Measurements from ENCODE around the gene F7.

The F7 gene

DNA sequence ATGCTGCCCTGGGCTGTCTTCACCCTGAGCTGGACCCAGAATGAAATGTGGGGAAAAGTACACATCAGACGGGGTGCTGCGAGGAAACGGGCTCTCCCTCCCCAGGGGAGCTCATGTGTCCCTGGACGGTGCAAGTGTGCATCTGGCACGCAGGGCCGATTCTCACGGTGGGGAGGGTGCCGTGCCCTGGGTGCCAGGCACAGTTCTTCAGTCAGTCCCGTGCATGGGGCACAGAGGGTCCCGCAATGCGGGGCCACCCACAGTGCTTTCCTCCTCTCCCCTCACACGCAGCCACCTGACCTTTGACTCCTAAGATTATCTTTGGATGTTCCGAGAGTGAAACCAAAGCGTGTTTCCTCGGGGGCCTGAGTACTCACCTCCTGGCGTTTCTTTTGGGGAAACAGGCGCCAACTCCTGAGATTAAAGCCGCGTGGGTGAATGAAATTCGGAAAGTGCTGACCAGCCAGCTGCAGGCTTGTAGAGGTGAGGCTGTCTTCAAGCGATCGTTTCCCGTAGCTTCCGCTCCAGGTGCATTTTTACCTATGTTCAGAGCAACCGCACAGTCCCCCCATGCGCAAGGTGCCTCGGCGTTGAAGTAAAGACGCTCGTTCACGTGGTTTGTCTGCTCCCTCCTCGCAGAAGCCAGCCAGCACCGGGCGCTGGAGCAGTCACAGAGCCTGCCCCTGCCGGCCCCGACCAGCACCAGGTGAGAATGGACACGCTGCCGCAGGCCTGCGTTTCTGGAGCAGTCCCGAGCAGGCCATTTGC, 17.5 kb upstream of the F7 start:
- H3K36me3 ChIP-seq (ENCODE audit: control insufficient read depth, insufficient read depth, low read length) = no peaks in the 10 kb centered on the region
- H3K9me3 ChIP-seq (ENCODE audit: control insufficient read depth, low read length) = no peaks in the 10 kb centered on the region
- no peaks in the 10 kb centered on the region for H3K4me1 ChIP-seq (ENCODE audit: control insufficient read depth, insufficient read depth, low read length, poor library complexity, severe bottlenecking)
- no peak overlapping the region for H3K4me3 ChIP-seq (ENCODE audit: extremely low read depth, insufficient read depth, low read length, poor library complexity, severe bottlenecking)
- no peak overlapping the region for H3K27ac ChIP-seq (ENCODE audit: low read depth, low read length, severe bottlenecking)
- 91 to 94% methylated on average over 39 to 40 of the region's 40 CpGs for WGBS, 2 experiments (ENCODE audit: insufficient coverage in 2 of 2)

DNA sequence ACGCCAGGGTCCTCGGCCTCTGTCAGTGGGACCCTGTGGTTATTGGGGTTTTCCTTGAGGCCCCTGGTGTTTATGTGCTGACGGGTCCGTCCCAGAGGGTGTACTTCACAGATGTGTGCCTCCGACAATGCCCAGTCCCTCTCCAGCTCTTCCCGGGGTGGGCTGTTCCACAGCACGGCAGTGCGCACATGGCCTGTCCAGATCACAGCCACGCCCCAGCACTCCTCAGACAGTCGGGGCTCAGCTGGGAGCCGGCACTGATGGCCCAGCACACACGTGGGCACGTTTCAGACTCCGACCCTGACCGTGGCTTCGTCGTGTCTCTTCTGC, 16.9 kb upstream of the F7 start:
- Histone ChIP-seq H3K4me3 (ENCODE audit: extremely low read depth, insufficient read depth, low read length, poor library complexity, severe bottlenecking) (no peak overlapping the region), H3K36me3 (ENCODE audit: control insufficient read depth, insufficient read depth, low read length) (no peaks in the 10 kb centered on the region), H3K27ac (ENCODE audit: low read depth, low read length, severe bottlenecking) (no peak overlapping the region), H3K9me3 (ENCODE audit: control insufficient read depth, low read length) (no peaks in the 10 kb centered on the region), H3K4me1 (ENCODE audit: control insufficient read depth, insufficient read depth, low read length, poor library complexity, severe bottlenecking) (no peaks in the 10 kb centered on the region)
- 91 to 94% methylated on average over 13 to 17 of the region's 17 CpGs for WGBS, 2 experiments (ENCODE audit: insufficient coverage in 2 of 2)

DNA sequence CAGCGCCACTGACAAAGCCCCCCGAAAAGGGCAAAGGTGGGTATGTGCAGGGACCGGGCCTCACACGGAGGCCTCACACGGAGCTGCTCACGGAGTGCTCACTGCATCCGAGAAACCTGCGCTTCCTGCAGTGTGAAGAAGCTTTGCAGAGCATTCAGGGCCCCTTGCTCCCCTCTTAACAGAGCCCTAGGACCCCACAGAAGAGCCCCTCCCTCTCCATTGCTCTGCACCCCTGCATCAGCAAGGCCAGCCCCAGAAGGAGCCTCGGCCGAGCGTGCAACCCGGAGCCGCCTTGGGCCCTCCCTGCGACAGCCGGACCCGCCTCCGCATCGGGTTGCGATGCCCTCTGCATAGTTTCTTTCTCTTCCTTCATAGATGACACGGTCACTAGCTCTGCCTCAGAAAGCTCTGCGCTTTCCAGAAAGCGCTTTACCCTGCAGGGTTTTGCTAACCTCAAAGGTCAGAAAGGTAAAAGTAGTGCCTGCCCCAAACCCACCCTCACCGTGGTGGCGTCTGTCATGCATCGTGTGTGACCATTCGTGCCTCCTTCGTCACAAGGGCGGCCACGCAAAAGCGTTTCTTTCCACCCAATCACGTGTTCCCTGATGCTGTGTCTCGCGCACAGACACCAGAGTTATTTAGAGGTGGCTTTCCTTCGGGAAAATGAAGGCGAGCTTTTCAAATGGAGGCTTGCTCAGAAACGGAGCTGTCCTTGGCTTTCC, 15.7 kb upstream of the F7 start:
- H3K9me3 ChIP-seq (ENCODE audit: control insufficient read depth, low read length) = no peaks in the 10 kb centered on the region
- no peak overlapping the region for H3K4me3 ChIP-seq (ENCODE audit: extremely low read depth, insufficient read depth, low read length, poor library complexity, severe bottlenecking)
- no peaks in the 10 kb centered on the region for H3K4me1 ChIP-seq (ENCODE audit: control insufficient read depth, insufficient read depth, low read length, poor library complexity, severe bottlenecking)
- no peaks in the 10 kb centered on the region for H3K36me3 ChIP-seq (ENCODE audit: control insufficient read depth, insufficient read depth, low read length)
- no peak overlapping the region for H3K27ac ChIP-seq (ENCODE audit: low read depth, low read length, severe bottlenecking)
- 86 to 87% methylated on average over 33 to 36 of the region's 36 CpGs for WGBS, 2 experiments (ENCODE audit: insufficient coverage in 2 of 2)

DNA sequence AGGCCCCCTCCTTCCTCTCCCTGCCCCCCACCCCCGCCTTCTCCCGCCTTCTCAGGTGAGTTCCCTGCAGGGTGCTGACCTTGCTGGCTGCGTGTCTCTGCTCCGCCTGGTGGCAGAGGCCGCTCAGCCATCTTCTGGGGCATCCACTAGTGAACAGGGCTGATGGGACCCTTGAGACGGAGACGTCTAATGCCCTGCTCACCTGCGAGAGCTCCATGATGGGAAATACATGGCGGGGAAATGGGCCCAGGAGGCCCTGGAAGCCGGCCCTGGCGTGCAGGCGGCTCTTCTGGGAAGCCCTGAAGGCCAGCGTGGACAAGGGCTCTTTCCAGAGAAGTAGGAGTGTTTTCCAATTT, 15.2 kb upstream of the F7 start:
- Histone ChIP-seq H3K36me3 (ENCODE audit: control insufficient read depth, insufficient read depth, low read length) (no peaks in the 10 kb centered on the region), H3K9me3 (ENCODE audit: control insufficient read depth, low read length) (no peaks in the 10 kb centered on the region), H3K4me3 (ENCODE audit: extremely low read depth, insufficient read depth, low read length, poor library complexity, severe bottlenecking) (no peak overlapping the region), H3K27ac (ENCODE audit: low read depth, low read length, severe bottlenecking) (no peak overlapping the region), H3K4me1 (ENCODE audit: control insufficient read depth, insufficient read depth, low read length, poor library complexity, severe bottlenecking) (no peaks in the 10 kb centered on the region)
- WGBS, 2 experiments (ENCODE audit: insufficient coverage in 2 of 2) = 86 to 90% methylated on average over 7 to 9 of the region's 13 CpGs

DNA sequence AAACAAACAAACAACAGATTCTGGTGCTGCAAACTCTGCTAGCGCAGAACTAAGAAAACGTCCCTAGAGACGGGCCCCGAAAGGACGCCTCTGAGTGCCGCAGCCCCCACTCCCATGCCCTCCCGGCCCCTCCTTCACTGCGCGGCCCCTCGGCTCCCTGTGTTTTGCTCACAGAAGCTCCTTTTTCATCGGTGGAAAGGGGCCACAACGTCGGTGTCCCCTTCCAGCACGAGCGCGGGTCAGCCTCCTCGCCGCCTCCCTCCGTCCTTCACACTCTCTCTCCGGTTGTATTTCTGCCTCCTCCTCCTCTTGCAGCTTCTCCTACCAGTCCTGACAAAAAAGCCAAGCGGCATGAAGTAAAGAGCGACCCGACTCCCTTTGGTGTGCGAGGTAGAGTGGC, 14.8 kb upstream of the F7 start:
- Histone ChIP-seq H3K4me1 (ENCODE audit: control insufficient read depth, insufficient read depth, low read length, poor library complexity, severe bottlenecking) (no peaks in the 10 kb centered on the region), H3K9me3 (ENCODE audit: control insufficient read depth, low read length) (no peaks in the 10 kb centered on the region), H3K27ac (ENCODE audit: low read depth, low read length, severe bottlenecking) (no peak overlapping the region), H3K36me3 (ENCODE audit: control insufficient read depth, insufficient read depth, low read length) (no peaks in the 10 kb centered on the region), H3K4me3 (ENCODE audit: extremely low read depth, insufficient read depth, low read length, poor library complexity, severe bottlenecking) (no peak overlapping the region)
- 92 to 96% methylated on average over 23 to 24 of the region's 24 CpGs for WGBS, 2 experiments (ENCODE audit: insufficient coverage in 2 of 2)

DNA sequence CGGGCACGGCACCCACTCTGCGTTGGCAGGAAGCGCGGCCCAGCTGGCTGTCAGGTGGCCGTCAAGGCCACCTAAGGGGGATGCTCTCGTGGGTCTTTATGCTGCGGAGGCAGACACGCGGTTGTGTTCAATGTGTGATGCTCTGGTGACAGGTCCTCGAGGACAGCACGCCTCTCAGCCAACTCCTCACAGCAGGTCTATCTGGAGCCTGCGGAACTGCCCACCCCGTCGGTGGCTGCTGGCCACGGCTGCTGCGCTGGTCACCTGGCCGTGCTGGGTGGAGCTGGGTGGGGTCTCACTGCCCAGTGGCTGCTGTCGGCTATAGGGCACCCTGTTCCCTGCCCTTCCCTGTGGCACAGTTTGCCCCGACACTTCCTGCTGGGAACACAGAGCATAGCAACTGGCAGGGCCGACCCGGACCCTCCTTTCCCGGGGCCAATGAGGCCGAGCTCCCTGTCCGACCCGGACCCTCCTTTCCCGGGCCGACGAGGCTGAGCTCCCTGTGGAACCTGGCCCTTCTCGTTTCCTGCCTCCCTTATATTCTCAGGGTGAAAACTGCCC, 14.3 kb upstream of the F7 start:
- 93 to 95% methylated on average over 29 to 30 of the region's 30 CpGs for WGBS, 2 experiments (ENCODE audit: insufficient coverage in 2 of 2)
- Histone ChIP-seq H3K27ac (ENCODE audit: low read depth, low read length, severe bottlenecking) (no peak overlapping the region), H3K4me1 (ENCODE audit: control insufficient read depth, insufficient read depth, low read length, poor library complexity, severe bottlenecking) (no peaks in the 10 kb centered on the region), H3K9me3 (ENCODE audit: control insufficient read depth, low read length) (no peaks in the 10 kb centered on the region), H3K36me3 (ENCODE audit: control insufficient read depth, insufficient read depth, low read length) (no peaks in the 10 kb centered on the region), H3K4me3 (ENCODE audit: extremely low read depth, insufficient read depth, low read length, poor library complexity, severe bottlenecking) (no peak overlapping the region)

DNA sequence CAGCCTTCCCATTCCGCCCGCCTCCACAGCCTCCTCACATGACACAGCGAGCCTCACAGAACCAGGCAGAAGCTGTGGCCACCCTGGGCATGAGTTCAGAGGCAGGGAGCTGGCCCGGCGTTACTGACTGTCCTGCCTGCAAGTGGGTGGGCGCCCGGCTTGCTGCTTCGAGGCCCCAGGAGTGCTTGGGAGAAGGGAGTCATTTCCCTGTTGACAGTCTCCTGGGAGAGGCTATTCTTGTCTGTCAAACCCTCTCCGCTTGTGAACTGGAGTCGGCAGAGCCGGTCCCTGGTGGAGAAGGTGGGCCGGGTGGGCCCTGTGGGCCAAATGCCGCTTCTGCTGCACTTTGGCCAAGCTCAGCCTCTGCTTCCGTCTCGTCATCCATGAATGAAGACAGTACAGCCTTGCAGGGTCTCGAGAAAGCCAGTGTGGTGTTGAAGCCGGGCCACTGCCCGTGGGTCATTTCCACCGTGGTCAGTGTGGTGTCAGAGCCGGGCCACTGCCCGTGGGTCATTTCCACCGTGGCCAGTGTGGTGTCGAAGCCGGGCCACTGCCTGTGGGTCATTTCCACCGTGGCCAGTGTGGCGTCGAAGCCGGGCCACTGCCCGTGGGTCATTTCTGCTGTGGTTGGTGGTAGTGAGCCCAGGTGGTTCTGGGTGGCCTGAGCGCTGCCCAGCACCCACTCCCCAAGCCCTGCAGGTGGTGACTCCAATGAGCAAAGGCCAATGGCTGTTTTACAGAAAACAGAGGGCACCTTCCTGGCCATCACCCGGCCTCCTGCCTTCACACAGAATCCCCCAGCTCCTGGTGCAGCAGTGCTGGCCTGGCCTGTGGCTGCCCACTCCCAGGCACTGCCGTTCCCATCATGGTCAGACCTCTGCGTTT, 13.5 kb upstream of the F7 start:
- 92 to 93% methylated on average over 25 to 32 of the region's 33 CpGs for WGBS, 2 experiments (ENCODE audit: insufficient coverage in 2 of 2)
- Histone ChIP-seq H3K4me1 (ENCODE audit: control insufficient read depth, insufficient read depth, low read length, poor library complexity, severe bottlenecking) (no peaks in the 10 kb centered on the region), H3K27ac (ENCODE audit: low read depth, low read length, severe bottlenecking) (no peak overlapping the region)

DNA sequence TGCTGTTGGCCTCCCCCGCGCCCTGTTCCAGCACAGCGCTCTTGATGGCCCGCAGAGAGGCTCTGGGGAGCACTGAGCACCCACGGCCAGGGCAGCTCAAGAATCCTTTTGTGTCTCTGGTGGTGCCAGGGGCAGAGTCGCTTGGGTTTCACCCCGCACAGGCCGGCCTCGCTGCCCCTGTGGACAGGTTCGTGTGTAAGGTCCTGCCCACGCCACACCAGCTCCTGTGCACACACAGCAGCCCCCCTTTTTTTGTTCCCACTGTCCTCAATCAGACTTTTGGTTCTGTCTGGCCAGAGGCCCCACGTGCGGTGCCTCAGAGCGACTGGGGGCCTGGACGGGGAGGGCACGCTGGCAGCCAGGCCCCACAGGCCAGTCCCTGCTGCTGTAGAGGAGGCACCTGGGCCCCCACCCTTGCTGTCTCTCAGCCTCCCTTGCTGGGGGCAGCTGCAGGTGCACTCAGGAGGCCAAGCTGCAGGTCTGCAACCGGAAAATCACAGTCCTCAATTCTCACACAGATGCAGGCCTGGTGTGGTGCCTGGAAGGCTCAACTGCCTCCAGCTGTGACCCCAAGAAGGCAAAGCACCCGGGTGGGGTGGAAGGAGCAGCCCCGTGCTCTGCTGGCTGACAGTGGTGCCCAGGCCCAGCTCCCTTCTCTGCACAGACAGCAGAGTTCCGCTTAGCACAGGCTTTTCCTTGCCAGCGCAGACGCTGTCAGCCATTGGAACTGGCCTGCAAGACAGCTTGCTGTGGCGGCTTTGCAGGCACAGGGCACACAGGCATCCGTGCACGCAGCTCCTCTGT, 12.6 kb upstream of the F7 start:
- no peak overlapping the region for H3K27ac ChIP-seq (ENCODE audit: low read depth, low read length, severe bottlenecking)
- H3K4me1 ChIP-seq (ENCODE audit: control insufficient read depth, insufficient read depth, low read length, poor library complexity, severe bottlenecking) = peaks cover 4% of the 10 kb centered on the region
- H3K4me3 ChIP-seq (ENCODE audit: extremely low read depth, insufficient read depth, low read length, poor library complexity, severe bottlenecking) = no peak overlapping the region
- WGBS, 2 experiments (ENCODE audit: insufficient coverage in 2 of 2) = 94 to 96% methylated on average over 16 to 23 of the region's 25 CpGs
- no peaks in the 10 kb centered on the region for H3K9me3 ChIP-seq (ENCODE audit: control insufficient read depth, low read length)
- H3K36me3 ChIP-seq (ENCODE audit: control insufficient read depth, insufficient read depth, low read length) = no peaks in the 10 kb centered on the region

More for the DNA sequence above, 13.5 kb upstream of the F7 start:
- H3K36me3 ChIP-seq (ENCODE audit: control insufficient read depth, insufficient read depth, low read length) = no peaks in the 10 kb centered on the region
- no peak overlapping the region for H3K4me3 ChIP-seq (ENCODE audit: extremely low read depth, insufficient read depth, low read length, poor library complexity, severe bottlenecking)
- no peaks in the 10 kb centered on the region for H3K9me3 ChIP-seq (ENCODE audit: control insufficient read depth, low read length)

DNA sequence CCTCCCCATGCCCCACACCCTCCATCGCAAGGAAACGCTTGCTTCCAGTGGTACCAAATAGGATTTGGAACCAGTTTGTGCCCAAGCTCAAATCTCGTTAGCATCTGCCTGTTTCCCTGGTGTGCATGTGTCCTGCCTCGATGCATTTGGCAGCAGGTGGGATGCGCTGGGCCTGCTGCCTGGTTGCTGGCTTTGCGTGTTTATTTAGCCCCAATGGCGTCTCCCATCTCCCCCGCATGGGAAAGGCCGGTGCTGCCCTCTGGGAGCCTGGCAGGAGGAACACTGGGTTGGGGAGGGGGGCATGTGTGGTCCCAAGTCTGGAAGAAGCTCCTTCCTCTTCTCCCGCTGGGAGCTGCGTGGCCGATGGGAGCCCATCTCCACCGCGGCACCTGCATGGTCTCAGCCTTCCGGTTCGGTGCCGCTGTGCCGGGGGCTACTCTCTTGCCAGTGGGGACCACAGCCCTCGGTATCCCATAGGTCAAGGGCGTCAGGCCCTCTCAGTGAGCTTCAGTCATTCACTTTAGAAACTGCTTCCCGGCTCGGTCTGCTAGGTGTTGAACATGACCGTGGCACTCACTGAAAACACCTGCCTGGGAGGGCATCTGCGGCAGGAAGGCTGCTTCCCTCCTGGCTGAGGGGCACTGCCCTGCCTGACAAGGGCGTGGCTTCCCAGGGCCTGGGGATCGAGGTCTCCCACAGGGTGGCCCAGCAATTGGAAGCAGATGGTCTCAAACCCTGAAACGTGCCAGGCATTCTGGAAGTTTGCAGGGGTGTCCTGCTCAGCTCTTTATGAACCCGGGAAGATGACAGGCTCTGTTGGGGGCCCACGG, 11.8 kb upstream of the F7 start:
- Histone ChIP-seq H3K4me3 (ENCODE audit: extremely low read depth, insufficient read depth, low read length, poor library complexity, severe bottlenecking) (no peak overlapping the region), H3K4me1 (ENCODE audit: control insufficient read depth, insufficient read depth, low read length, poor library complexity, severe bottlenecking) (peaks cover 4% of the 10 kb centered on the region), H3K36me3 (ENCODE audit: control insufficient read depth, insufficient read depth, low read length) (no peaks in the 10 kb centered on the region), H3K9me3 (ENCODE audit: control insufficient read depth, low read length) (no peaks in the 10 kb centered on the region), H3K27ac (ENCODE audit: low read depth, low read length, severe bottlenecking) (no peak overlapping the region)
- WGBS, 2 experiments (ENCODE audit: insufficient coverage in 2 of 2) = 88 to 89% methylated on average over 24 to 29 of the region's 29 CpGs
